ENCODE results near the gene GYG2. TPM values are rescaled to one million over a fixed set of nuclear protein-coding genes. Genes with fewer than 3 reads are reported as not detected.

Gene GYG2
- total RNA-seq, 1 donor from 2014 or later = 44.4 TPM

DNA sequence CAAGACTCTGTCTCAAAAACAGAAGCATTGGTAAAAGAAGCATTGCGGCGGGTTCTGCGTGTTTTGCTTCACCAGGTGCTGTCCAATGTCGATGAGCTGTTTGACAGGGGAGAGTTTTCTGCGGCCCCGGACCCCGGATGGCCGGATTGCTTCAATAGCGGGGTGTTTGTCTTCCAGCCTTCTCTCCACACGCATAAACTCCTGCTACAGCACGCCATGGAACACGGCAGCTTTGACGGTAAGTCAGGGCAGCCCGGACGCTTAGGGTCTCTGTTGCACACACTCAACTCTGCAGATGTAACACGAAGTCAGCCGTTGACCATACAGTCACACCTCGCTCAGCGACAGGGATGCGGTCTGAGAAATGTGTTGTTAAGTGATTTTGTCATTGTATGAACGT, 26.2 kb downstream of the GYG2 start:
- no peak overlapping the region for H3K4me3 Mint-ChIP-seq
- no peak overlapping the region for H3K27ac Mint-ChIP-seq
- DNase-seq (ENCODE audit: low spot score) = no peak
- Histone ChIP-seq H3K27me3 (no peaks in the 10 kb centered on the region), H3K36me3 (no peaks in the 10 kb centered on the region), H3K79me2 (ENCODE audit: low read depth) (no peaks in the 10 kb centered on the region), H3K27ac (no peak overlapping the region), H3F3A (ENCODE audit: low read depth) (peaks cover 7% of the 10 kb centered on the region), H4K20me1 (ENCODE audit: low read depth) (no peaks in the 10 kb centered on the region), H3K4me2 (no peak overlapping the region), H3K4me1 (no peaks in the 10 kb centered on the region), H2AFZ (replicated peaks) (no peak overlapping the region), H3K4me3 (no peak overlapping the region), H3K9me3 (ENCODE audit: low read depth) (no peaks in the 10 kb centered on the region), H3K9ac (no peak overlapping the region)
- no peak for TF ChIP-seq EZH2 (IDR thresholded peaks at IDR 0.05)
- TF ChIP-seq CTCF (IDR thresholded peaks at IDR 0.05) = no peak
- TF ChIP-seq EZH2phosphoT487 (IDR thresholded peaks at IDR 0.05) = no peak
- no peaks in the 10 kb centered on the region for H3K9me3 Mint-ChIP-seq
- H3K4me1 Mint-ChIP-seq = peaks cover 4% of the 10 kb centered on the region
- peaks cover 43% of the 10 kb centered on the region for H3K36me3 Mint-ChIP-seq
- H3K27me3 Mint-ChIP-seq (ENCODE audit: insufficient read depth, low read depth) = peaks cover 2% of the 10 kb centered on the region

GRCh38 chrX:2855761-2856160, 27.0 kb downstream of the GYG2 start:
- no peaks in the 10 kb centered on the region for H3K9me3 Mint-ChIP-seq

GRCh38 chrX:2857566-2857965, 28.8 kb downstream of the GYG2 start:
- Histone ChIP-seq H3K4me2 (no peak overlapping the region), H3K4me3 (no peak overlapping the region), H2AFZ (replicated peaks) (no peak overlapping the region), H3K36me3 (no peaks in the 10 kb centered on the region), H3K79me2 (ENCODE audit: low read depth) (no peaks in the 10 kb centered on the region), H3F3A (ENCODE audit: low read depth) (peaks cover 7% of the 10 kb centered on the region), H4K20me1 (ENCODE audit: low read depth) (no peaks in the 10 kb centered on the region), H3K9me3 (ENCODE audit: low read depth) (no peaks in the 10 kb centered on the region), H3K27ac (no peak overlapping the region), H3K4me1 (no peaks in the 10 kb centered on the region), H3K27me3 (no peaks in the 10 kb centered on the region), H3K9ac (no peak overlapping the region)
- DNase-seq (ENCODE audit: low spot score) = no peak
- H3K36me3 Mint-ChIP-seq = peaks cover 48% of the 10 kb centered on the region
- no peak for TF ChIP-seq EZH2 (IDR thresholded peaks at IDR 0.05)
- TF ChIP-seq CTCF (IDR thresholded peaks at IDR 0.05) = no peak
- no peak for TF ChIP-seq EZH2phosphoT487 (IDR thresholded peaks at IDR 0.05)
- H3K27me3 Mint-ChIP-seq (ENCODE audit: insufficient read depth, low read depth) = peaks cover 2% of the 10 kb centered on the region
- H3K4me3 Mint-ChIP-seq = no peak overlapping the region
- no peaks in the 10 kb centered on the region for H3K4me1 Mint-ChIP-seq
- H3K27ac Mint-ChIP-seq = no peak overlapping the region
- H3K9me3 Mint-ChIP-seq = no peaks in the 10 kb centered on the region

More at GRCh38 chrX:2855761-2856160, 27.0 kb downstream of the GYG2 start:
- H3F3A ChIP-seq (ENCODE audit: low read depth) = peaks cover 7% of the 10 kb centered on the region
- Mint-ChIP-seq H3K4me1 (no peaks in the 10 kb centered on the region), H3K27me3 (ENCODE audit: insufficient read depth, low read depth) (peaks cover 2% of the 10 kb centered on the region), H3K4me3 (no peak overlapping the region), H3K36me3 (peaks cover 48% of the 10 kb centered on the region), H3K27ac (peak overlapping the region; percentile 32)
- H3K79me2 ChIP-seq (ENCODE audit: low read depth) = no peaks in the 10 kb centered on the region
- no peaks in the 10 kb centered on the region for H3K36me3 ChIP-seq
- H3K9ac ChIP-seq = no peak overlapping the region
- H3K27me3 ChIP-seq = no peaks in the 10 kb centered on the region
- H3K4me3 ChIP-seq = no peak overlapping the region
- no peak for DNase-seq (ENCODE audit: low spot score)
- H3K4me2 ChIP-seq = no peak overlapping the region
- H2AFZ ChIP-seq (replicated peaks) = no peak overlapping the region
- no peak overlapping the region for H3K27ac ChIP-seq
- TF ChIP-seq EZH2 (IDR thresholded peaks at IDR 0.05) (no peak), CTCF (IDR thresholded peaks at IDR 0.05) (no peak), EZH2phosphoT487 (IDR thresholded peaks at IDR 0.05) (no peak)
- H3K9me3 ChIP-seq (ENCODE audit: low read depth) = no peaks in the 10 kb centered on the region
- no peaks in the 10 kb centered on the region for H3K4me1 ChIP-seq
- no peaks in the 10 kb centered on the region for H4K20me1 ChIP-seq (ENCODE audit: low read depth)

Measured in neural progenitor cell (in vitro differentiated cells).